GM23338 (cell line): ENCODE data around the gene GPR25. TPM values are rescaled to one million over a fixed set of nuclear protein-coding genes. Genes with fewer than 3 reads are reported as not detected.

Experiments
- ATAC-seq: fragments of 200-7000 bp; cut with Tn5 transposase; 3 replicates; pipeline ENCODE4 v1.9.1; 2020
- DNase-seq: peaks from one replicate; pipeline ENCODE4 v3.0.0-alpha.2; 2015; ENCODE audit warnings: low spot score
- H2AFZ ChIP-seq: fragments of 200-600 bp; sonication (generic); 2 replicates; pipeline ENCODE4 v1.8.0; 2016; ENCODE audit warnings: antibody characterized with exemption, mild to moderate bottlenecking, moderate library complexity
- H3F3A ChIP-seq: fragments of 200-600 bp; sonication (generic); replicated peaks from 2 replicates; pipeline ENCODE4 v1.8.0; 2017; ENCODE audit warnings: antibody characterized with exemption, mixed run types, low read depth
- H3K27ac ChIP-seq: fragments of 200-600 bp; sonication (generic); 2 replicates; pipeline ENCODE4 v1.6.1; 2016; ENCODE audit warnings: low read depth
- H3K27me3 ChIP-seq: fragments of 200-600 bp; sonication (generic); 2 replicates; pipeline ENCODE4 v1.8.0; 2016; ENCODE audit warnings: mild to moderate bottlenecking, mixed run types, moderate library complexity; ENCODE audit not compliant: insufficient read depth
- H3K36me3 ChIP-seq: fragments of 200-600 bp; sonication (generic); 2 replicates; pipeline ENCODE4 v1.8.0; 2016; ENCODE audit warnings: mild to moderate bottlenecking; ENCODE audit not compliant: insufficient read depth
- H3K4me1 ChIP-seq: fragments of 200-600 bp; sonication (generic); 2 replicates; pipeline ENCODE4 v1.8.0; 2016; ENCODE audit warnings: mild to moderate bottlenecking, moderate library complexity; ENCODE audit not compliant: insufficient read depth
- H3K4me2 ChIP-seq: fragments of 200-600 bp; sonication (generic); 2 replicates; pipeline ENCODE4 v1.7.1; 2017; ENCODE audit warnings: mixed run types
- H3K4me3 ChIP-seq: fragments of 200-600 bp; sonication (generic); 2 replicates; pipeline ENCODE4 v1.6.1; 2016; ENCODE audit warnings: mixed run types
- H3K79me2 ChIP-seq: fragments of 200-600 bp; sonication (generic); replicated peaks from 2 replicates; pipeline ENCODE4 v1.8.0; 2017; ENCODE audit warnings: mild to moderate bottlenecking; ENCODE audit not compliant: insufficient read depth
- H3K9me2 ChIP-seq: fragments of 200-600 bp; sonication (generic); 2 replicates; pipeline ENCODE4 v1.8.0; 2017; ENCODE audit not compliant: insufficient read depth
- H4K20me1 ChIP-seq: fragments of 200-600 bp; sonication (generic); replicated peaks from 2 replicates; pipeline ENCODE4 v1.8.0; 2017; ENCODE audit warnings: mild to moderate bottlenecking; ENCODE audit not compliant: insufficient read depth
- H3K27ac Mint-ChIP-seq: 2 replicates; pipeline ENCODE4 v1.8.0; 2020; ENCODE audit warnings: inconsistent platforms, mild to moderate bottlenecking, moderate library complexity, mixed read lengths
- H3K27me3 Mint-ChIP-seq: 3 replicates; pipeline ENCODE4 v1.8.0; 2022; ENCODE audit warnings: low read depth, mild to moderate bottlenecking, moderate library complexity, mixed read lengths, inconsistent platforms; ENCODE audit not compliant: insufficient read depth, poor library complexity
- H3K36me3 Mint-ChIP-seq: 3 replicates; pipeline ENCODE4 v1.8.0; 2021; ENCODE audit warnings: low read depth, mild to moderate bottlenecking, inconsistent platforms, moderate library complexity, mixed read lengths
- H3K4me1 Mint-ChIP-seq: 3 replicates; pipeline ENCODE4 v1.8.0; 2020; ENCODE audit warnings: mild to moderate bottlenecking, inconsistent platforms, mixed read lengths
- H3K4me3 Mint-ChIP-seq: 3 replicates; pipeline ENCODE4 v1.8.0; 2021; ENCODE audit warnings: moderate library complexity, mild to moderate bottlenecking, inconsistent platforms, mixed read lengths
- H3K9me3 Mint-ChIP-seq: 3 replicates; pipeline ENCODE4 v1.8.0; 2020; ENCODE audit warnings: moderate library complexity, mild to moderate bottlenecking, inconsistent platforms, mixed read lengths
- CREB1 ChIP-seq: fragments of 250-450 bp; sonication (Bioruptor Pico); IDR thresholded peaks from 2 replicates; pipeline ENCODE4 v1.5.0; 2020; ENCODE audit warnings: low read depth, mild to moderate bottlenecking, moderate library complexity
- ZNF114 ChIP-seq: fragments of 250-450 bp; sonication (Bioruptor Pico); IDR thresholded peaks from 2 replicates; pipeline ENCODE4 v1.5.0; 2020; ENCODE audit warnings: mild to moderate bottlenecking, moderate library complexity
- polyA plus RNA-seq: library from polyadenylated mRNA; unstranded; fragments of >200 nt; fragmentation: Nextera tagmentation; extraction: Ambion mirVana; gene quantifications from 2 replicates; pipeline ENCODE4 v1.2.1, GENCODE V29; 2016
- total RNA-seq: library from RNA; depleted of rRNA; stranded (reverse); fragments of >200 nt; shearing (Covaris generic); gene quantifications from 2 replicates; pipeline ENCODE4 v1.2.3, GENCODE V29; 2014
- TF ChIP-seq, protein P1 (sequence below), 2 experiments: fragments of 200-600 bp in 1 of 2; sonication (generic) in 1 of 2; conservative IDR thresholded peaks; 2 replicates each; pipeline versions ENCODE4 v1.5.1 to v1.6.1; 2016 to 2017; ENCODE audit warnings: antibody characterized with exemption in 2 of 2, low read depth in 2 of 2, mild to moderate bottlenecking in 2 of 2, moderate library complexity in 1 of 2
- TF ChIP-seq, protein P2 (sequence below): fragments of 250-450 bp; sonication (Bioruptor Pico); IDR thresholded peaks from 2 replicates; pipeline ENCODE4 v1.5.0; 2020; ENCODE audit warnings: mild to moderate bottlenecking, moderate library complexity

Gene GPR25
- total and polyA plus RNA-seq, 2 experiments from 2014 or later, result not detected

DNA sequence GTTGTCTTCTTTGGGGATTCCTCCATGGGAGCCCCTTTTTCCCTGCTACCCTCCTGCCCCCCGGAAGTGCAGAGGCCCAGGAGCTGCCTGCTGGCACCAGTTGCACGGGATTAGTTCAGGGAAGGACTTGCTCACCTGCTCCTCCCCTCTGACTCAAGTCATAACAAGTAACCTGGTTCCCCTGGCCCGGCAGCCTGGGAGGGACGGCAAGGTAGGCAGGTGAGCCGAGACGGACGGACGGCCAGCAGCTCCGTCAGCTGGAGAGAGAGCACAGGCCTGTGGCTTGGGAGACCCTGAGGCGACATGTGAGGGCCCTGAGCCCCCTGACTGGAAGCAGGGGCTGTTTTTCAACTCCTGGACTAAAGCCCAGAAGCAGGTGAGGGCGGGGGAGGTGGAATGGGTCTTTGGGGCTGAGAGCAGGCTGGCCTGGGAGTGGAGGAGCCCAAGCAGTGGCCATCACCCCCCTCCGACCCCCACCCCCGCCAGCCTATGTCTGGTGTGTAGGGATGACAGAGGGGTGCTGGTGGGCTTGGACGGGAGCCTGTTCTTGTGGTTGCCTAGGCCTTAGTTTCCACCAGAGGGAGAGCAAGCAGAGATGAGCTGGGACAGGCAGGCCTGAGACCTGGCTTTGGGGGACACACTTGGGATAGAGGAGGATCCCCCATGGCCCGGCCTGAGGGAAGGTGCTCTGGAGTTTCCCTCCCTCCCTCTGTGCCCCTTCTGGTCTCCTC is 22.1 kb downstream of the GPR25 start, which contains the start of gene INAVA:
TSS of gene INAVA (plus strand) at position 189 of the 731 bp plus-strand sequence. CDS start 3,501 bp downstream, outside the sequence.
- Mint-ChIP-seq H3K4me1 (peaks cover 60% of the 10 kb centered on the region), H3K9me3 (no peaks in the 10 kb centered on the region; the same call in 2 of the 3 replicates), H3K4me3 (peak within 1 kb of the TSS; percentile 85), H3K36me3 (peaks cover 31% of the 10 kb centered on the region), H3K27me3 (peaks cover 33% of the 10 kb centered on the region), H3K27ac (peak within 1 kb of the TSS; percentile 87)
- H3K4me2 ChIP-seq, result peak within 1 kb of the TSS; percentile 95
- ATAC-seq, result peak; percentile 1
- peak; percentile 39 for DNase-seq
- H3K27me3 ChIP-seq, result no peaks in the 10 kb centered on the region
- H3K79me2 ChIP-seq, result peaks cover 63% of the 10 kb centered on the region
- peaks cover 51% of the 10 kb centered on the region for H3K4me1 ChIP-seq
- no peaks in the 10 kb centered on the region for H3K36me3 ChIP-seq
- TF ChIP-seq, protein P1, sequence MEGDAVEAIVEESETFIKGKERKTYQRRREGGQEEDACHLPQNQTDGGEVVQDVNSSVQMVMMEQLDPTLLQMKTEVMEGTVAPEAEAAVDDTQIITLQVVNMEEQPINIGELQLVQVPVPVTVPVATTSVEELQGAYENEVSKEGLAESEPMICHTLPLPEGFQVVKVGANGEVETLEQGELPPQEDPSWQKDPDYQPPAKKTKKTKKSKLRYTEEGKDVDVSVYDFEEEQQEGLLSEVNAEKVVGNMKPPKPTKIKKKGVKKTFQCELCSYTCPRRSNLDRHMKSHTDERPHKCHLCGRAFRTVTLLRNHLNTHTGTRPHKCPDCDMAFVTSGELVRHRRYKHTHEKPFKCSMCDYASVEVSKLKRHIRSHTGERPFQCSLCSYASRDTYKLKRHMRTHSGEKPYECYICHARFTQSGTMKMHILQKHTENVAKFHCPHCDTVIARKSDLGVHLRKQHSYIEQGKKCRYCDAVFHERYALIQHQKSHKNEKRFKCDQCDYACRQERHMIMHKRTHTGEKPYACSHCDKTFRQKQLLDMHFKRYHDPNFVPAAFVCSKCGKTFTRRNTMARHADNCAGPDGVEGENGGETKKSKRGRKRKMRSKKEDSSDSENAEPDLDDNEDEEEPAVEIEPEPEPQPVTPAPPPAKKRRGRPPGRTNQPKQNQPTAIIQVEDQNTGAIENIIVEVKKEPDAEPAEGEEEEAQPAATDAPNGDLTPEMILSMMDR (conservative IDR thresholded peaks at IDR 0.05; ENCODE audit: low read depth in 2 of 2), result peak; percentile 16 to 17; a peak in 1 of 4 replicates
- no peak for TF ChIP-seq ZNF114 (CRISPR knock-in tag)
- no peaks in the 10 kb centered on the region for H3K9me2 ChIP-seq
- no peaks in the 10 kb centered on the region; the same call in none of the 2 replicates for H4K20me1 ChIP-seq
- 0 out of 2 replicates have a peak, but pooled peaks cover 3% of the 10 kb centered on the region for H3F3A ChIP-seq
- H3K4me3 ChIP-seq, result peak within 1 kb of the TSS; percentile 74
- H2AFZ ChIP-seq, result no peak within 1 kb of the TSS
- H3K27ac ChIP-seq, result peak within 1 kb of the TSS; percentile 99

DNA sequence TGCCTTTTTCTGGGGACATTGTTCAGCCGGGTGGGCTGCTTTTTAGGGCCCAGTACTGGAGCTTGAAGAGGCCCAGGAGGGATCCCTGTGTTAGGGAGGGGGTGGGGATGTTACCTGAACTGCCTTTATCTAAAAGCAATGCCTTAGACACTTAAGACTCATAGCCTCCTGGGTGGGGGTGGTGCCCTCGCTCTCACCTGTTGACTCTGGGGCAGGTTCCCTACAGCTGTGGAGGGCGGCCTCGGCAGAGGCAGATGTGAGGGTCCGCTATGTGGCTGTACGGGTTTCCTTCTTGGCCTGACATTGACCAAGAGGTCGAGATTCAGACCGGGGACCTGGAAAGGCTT is 22.6 kb downstream of the GPR25 start:
- H3F3A ChIP-seq, result 0 out of 2 replicates have a peak, but pooled peaks cover 3% of the 10 kb centered on the region
- ATAC-seq (no peak; the same call in 2 of the 3 replicates), DNase-seq (peak; percentile 44)
- no peaks in the 10 kb centered on the region; the same call in none of the 2 replicates for H4K20me1 ChIP-seq
- H3K27me3 ChIP-seq, result no peaks in the 10 kb centered on the region
- no peak overlapping the region for H2AFZ ChIP-seq
- Mint-ChIP-seq H3K36me3 (peaks cover 36% of the 10 kb centered on the region), H3K27ac (0 out of 2 replicates have a peak overlapping the region, but pooled peaks have one; percentile 72), H3K9me3 (no peaks in the 10 kb centered on the region; the same call in 2 of the 3 replicates), H3K27me3 (peaks cover 28% of the 10 kb centered on the region), H3K4me1 (peaks cover 59% of the 10 kb centered on the region), H3K4me3 (peak overlapping the region; percentile 85; the same call in 2 of the 3 replicates)
- peak overlapping the region; percentile 95 for H3K4me2 ChIP-seq
- TF ChIP-seq CREB1 (CRISPR knock-in tag), result no peak
- TF ChIP-seq, protein P1 (conservative IDR thresholded peaks at IDR 0.05; ENCODE audit: low read depth in 2 of 2), result 0 out of 4 replicates have a peak, but pooled peaks of 1 of the 2 experiments have one; percentile 0
- TF ChIP-seq ZNF114 (CRISPR knock-in tag), result no peak
- TF ChIP-seq, protein P2, sequence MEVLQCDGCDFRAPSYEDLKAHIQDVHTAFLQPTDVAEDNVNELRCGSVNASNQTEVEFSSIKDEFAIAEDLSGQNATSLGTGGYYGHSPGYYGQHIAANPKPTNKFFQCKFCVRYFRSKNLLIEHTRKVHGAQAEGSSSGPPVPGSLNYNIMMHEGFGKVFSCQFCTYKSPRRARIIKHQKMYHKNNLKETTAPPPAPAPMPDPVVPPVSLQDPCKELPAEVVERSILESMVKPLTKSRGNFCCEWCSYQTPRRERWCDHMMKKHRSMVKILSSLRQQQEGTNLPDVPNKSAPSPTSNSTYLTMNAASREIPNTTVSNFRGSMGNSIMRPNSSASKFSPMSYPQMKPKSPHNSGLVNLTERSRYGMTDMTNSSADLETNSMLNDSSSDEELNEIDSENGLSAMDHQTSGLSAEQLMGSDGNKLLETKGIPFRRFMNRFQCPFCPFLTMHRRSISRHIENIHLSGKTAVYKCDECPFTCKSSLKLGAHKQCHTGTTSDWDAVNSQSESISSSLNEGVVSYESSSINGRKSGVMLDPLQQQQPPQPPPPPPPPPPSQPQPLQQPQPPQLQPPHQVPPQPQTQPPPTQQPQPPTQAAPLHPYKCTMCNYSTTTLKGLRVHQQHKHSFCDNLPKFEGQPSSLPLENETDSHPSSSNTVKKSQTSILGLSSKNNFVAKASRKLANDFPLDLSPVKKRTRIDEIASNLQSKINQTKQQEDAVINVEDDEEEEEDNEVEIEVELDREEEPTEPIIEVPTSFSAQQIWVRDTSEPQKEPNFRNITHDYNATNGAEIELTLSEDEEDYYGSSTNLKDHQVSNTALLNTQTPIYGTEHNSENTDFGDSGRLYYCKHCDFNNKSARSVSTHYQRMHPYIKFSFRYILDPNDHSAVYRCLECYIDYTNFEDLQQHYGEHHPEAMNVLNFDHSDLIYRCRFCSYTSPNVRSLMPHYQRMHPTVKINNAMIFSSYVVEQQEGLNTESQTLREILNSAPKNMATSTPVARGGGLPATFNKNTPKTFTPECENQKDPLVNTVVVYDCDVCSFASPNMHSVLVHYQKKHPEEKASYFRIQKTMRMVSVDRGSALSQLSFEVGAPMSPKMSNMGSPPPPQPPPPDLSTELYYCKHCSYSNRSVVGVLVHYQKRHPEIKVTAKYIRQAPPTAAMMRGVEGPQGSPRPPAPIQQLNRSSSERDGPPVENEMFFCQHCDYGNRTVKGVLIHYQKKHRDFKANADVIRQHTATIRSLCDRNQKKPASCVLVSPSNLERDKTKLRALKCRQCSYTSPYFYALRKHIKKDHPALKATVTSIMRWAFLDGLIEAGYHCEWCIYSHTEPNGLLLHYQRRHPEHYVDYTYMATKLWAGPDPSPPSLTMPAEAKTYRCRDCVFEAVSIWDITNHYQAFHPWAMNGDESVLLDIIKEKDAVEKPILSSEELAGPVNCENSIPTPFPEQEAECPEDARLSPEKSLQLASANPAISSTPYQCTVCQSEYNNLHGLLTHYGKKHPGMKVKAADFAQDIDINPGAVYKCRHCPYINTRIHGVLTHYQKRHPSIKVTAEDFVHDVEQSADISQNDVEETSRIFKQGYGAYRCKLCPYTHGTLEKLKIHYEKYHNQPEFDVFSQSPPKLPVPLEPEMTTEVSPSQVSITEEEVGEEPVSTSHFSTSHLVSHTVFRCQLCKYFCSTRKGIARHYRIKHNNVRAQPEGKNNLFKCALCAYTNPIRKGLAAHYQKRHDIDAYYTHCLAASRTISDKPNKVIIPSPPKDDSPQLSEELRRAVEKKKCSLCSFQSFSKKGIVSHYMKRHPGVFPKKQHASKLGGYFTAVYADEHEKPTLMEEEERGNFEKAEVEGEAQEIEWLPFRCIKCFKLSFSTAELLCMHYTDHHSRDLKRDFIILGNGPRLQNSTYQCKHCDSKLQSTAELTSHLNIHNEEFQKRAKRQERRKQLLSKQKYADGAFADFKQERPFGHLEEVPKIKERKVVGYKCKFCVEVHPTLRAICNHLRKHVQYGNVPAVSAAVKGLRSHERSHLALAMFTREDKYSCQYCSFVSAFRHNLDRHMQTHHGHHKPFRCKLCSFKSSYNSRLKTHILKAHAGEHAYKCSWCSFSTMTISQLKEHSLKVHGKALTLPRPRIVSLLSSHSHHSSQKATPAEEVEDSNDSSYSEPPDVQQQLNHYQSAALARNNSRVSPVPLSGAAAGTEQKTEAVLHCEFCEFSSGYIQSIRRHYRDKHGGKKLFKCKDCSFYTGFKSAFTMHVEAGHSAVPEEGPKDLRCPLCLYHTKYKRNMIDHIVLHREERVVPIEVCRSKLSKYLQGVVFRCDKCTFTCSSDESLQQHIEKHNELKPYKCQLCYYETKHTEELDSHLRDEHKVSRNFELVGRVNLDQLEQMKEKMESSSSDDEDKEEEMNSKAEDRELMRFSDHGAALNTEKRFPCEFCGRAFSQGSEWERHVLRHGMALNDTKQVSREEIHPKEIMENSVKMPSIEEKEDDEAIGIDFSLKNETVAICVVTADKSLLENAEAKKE (CRISPR knock-in tag), result no peak
- peaks cover 51% of the 10 kb centered on the region for H3K4me1 ChIP-seq
- H3K9me2 ChIP-seq, result no peaks in the 10 kb centered on the region
- no peak overlapping the region for H3K27ac ChIP-seq
- peaks cover 63% of the 10 kb centered on the region for H3K79me2 ChIP-seq
- H3K4me3 ChIP-seq, result peak overlapping the region; percentile 30; the same call in 1 of the 2 replicates
- no peaks in the 10 kb centered on the region; the same call in 1 of the 2 replicates for H3K36me3 ChIP-seq
